Stomach (tissue), 4 donors: ENCODE results near the gene SNX9.

Experiments
- POLR2A ChIP-seq, 4 donors: fragments of 450-650 bp; IDR thresholded peaks; one replicate each; pipeline ENCODE4 v1.6.1; 2016; ENCODE audit warnings: antibody characterized with exemption in 4 of 4, control low read depth in 2 of 4, mild to moderate bottlenecking in 1 of 4, moderate library complexity in 1 of 4
- POLR2AphosphoS5 ChIP-seq, 3 donors: sonication (generic); formaldehyde crosslinking; IDR thresholded peaks; one replicate each; pipeline ENCODE4 v1.6.1; 2016; ENCODE audit warnings: antibody characterized with exemption in 3 of 3
- TF ChIP-seq, protein P1 (sequence below), 7 experiments: fragments of 450-650 bp in 4 of 7; fragments of 200-600 bp in 3 of 7; sonication (generic) in 3 of 7; IDR thresholded peaks; one replicate each; pipeline ENCODE4 v1.5.1; 2016 to 2019; ENCODE audit warnings: antibody characterized with exemption in 7 of 7, control low read depth in 2 of 7, mild to moderate bottlenecking in 1 of 7

DNA sequence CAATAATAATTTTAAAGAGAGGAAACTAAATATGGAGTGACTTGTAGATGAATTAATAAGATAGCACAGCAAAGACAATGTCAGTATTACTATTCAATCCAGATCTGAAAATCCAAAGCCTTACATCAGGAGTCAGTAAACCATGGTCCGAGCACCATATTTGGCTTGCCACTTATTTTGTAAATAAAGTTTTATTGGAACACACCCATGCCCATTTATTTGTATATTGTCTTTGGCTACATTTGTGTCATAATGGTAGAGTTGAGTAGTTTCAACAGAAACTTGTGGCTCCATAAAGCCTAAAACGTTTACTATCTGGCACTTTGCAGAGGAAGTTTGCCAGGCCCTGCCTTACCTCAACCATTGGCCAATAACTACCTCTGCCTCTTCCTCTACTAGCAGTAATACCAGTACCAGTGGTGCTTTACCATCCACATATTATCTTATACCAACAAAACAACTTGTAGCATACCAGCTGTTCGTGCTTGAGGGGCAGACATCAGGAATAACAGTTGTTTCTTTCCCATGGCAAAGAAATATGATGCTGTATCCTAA lies 106.8 kb downstream of the SNX9 start:
- TF ChIP-seq POLR2A (IDR thresholded peaks at IDR 0.05) (no peak), POLR2AphosphoS5 (IDR thresholded peaks at IDR 0.05) (no peak)
- TF ChIP-seq, protein P1, sequence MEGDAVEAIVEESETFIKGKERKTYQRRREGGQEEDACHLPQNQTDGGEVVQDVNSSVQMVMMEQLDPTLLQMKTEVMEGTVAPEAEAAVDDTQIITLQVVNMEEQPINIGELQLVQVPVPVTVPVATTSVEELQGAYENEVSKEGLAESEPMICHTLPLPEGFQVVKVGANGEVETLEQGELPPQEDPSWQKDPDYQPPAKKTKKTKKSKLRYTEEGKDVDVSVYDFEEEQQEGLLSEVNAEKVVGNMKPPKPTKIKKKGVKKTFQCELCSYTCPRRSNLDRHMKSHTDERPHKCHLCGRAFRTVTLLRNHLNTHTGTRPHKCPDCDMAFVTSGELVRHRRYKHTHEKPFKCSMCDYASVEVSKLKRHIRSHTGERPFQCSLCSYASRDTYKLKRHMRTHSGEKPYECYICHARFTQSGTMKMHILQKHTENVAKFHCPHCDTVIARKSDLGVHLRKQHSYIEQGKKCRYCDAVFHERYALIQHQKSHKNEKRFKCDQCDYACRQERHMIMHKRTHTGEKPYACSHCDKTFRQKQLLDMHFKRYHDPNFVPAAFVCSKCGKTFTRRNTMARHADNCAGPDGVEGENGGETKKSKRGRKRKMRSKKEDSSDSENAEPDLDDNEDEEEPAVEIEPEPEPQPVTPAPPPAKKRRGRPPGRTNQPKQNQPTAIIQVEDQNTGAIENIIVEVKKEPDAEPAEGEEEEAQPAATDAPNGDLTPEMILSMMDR (IDR thresholded peaks at IDR 0.05) = no peak
